HepG2 (cell line): ENCODE data around the gene RING1. TPM values are rescaled to one million over a fixed set of nuclear protein-coding genes. Genes with fewer than 3 reads are reported as not detected.
A peak's percentile ranks its signal among the peaks of the same experiment; 100 is the strongest.

Source experiments
- ARHGAP35 ChIP-seq: sonication (generic); formaldehyde crosslinking; IDR thresholded peaks from 2 replicates; pipeline ENCODE4 v1.9.0; 2022; ENCODE audit warnings: mild to moderate bottlenecking, inconsistent platforms, moderate library complexity, missing genetic modification reagents, borderline replicate concordance
- CBX1 ChIP-seq: IDR thresholded peaks from one replicate; pipeline ENCODE4 v1.6.1; 2016; ENCODE audit warnings: antibody characterized with exemption, low read depth
- GMEB2 ChIP-seq: IDR thresholded peaks from 2 replicates; pipeline ENCODE4 v1.6.1; 2016; ENCODE audit warnings: missing biosample characterization, missing genetic modification reagents, low read depth
- MIXL1 ChIP-seq: IDR thresholded peaks from 2 replicates; pipeline ENCODE4 v1.6.1; 2016
- RFX3 ChIP-seq: IDR thresholded peaks from 2 replicates; pipeline ENCODE4 v1.6.1; 2016; ENCODE audit warnings: missing biosample characterization, missing genetic modification reagents
- SMYD3 ChIP-seq: sonication (generic); formaldehyde crosslinking; IDR thresholded peaks from 2 replicates; pipeline ENCODE4 v1.8.1; 2023; ENCODE audit warnings: mild to moderate bottlenecking, missing genetic modification reagents
- STAT6 ChIP-seq: sonication (generic); formaldehyde crosslinking; IDR thresholded peaks from 2 replicates; pipeline ENCODE4 v1.4.0; 2020; ENCODE audit warnings: missing genetic modification reagents, mild to moderate bottlenecking, borderline replicate concordance
- XBP1 ChIP-seq: sonication (generic); formaldehyde crosslinking; IDR thresholded peaks from 2 replicates; pipeline ENCODE4 v1.5.0; 2020; ENCODE audit warnings: missing genetic modification reagents
- ZBTB33 ChIP-seq: sonication (generic); formaldehyde crosslinking; IDR thresholded peaks from 2 replicates; pipeline ENCODE4 v1.4.0; 2020; ENCODE audit warnings: missing genetic modification reagents
- ZC3H4 ChIP-seq: sonication (generic); formaldehyde crosslinking; IDR thresholded peaks from 2 replicates; pipeline ENCODE4 v1.4.0; 2020; ENCODE audit warnings: missing genetic modification reagents, borderline replicate concordance
- ZNF24 ChIP-seq: fragments of 450-650 bp; IDR thresholded peaks from 2 replicates; pipeline ENCODE4 v1.6.1; 2017; ENCODE audit warnings: antibody characterized with exemption, mild to moderate bottlenecking
- ZNF44 ChIP-seq: sonication (generic); formaldehyde crosslinking; IDR thresholded peaks from 2 replicates; pipeline ENCODE4 v1.5.1; 2020; ENCODE audit warnings: mild to moderate bottlenecking, missing genetic modification reagents
- polyA plus RNA-seq, 8 experiments: library from polyadenylated mRNA; depleted of rRNA in 3 of 8; stranded (reverse) in 7 of 8; unstranded in 1 of 8; fragments of >200 nt; fragmentation: Illumina TruSeq in 4 of 8; extraction: Trizol in 4 of 8; gene quantifications; 2 replicates each; pipeline versions ENCODE4 v1.2.1 to v1.2.3, GENCODE V29; 2011 to 2016; ENCODE audit warnings: low read depth in 4 of 8, missing spikeins in 1 of 8, mixed read lengths in 1 of 8; ENCODE audit not compliant: insufficient read depth in 1 of 8
- total RNA-seq, 5 experiments: library from RNA; depleted of rRNA; stranded (reverse); fragments of >200 nt; fragmentation: Illumina TruSeq; extraction: Trizol; gene quantifications; 2 replicates each; pipeline ENCODE4 v1.2.3, GENCODE V29; 2016; ENCODE audit warnings: low read depth in 1 of 5
- TF ChIP-seq, protein P1 (sequence below): sonication (generic); formaldehyde crosslinking; IDR thresholded peaks from 2 replicates; pipeline ENCODE4 v1.8.1; 2023; ENCODE audit warnings: missing genetic modification reagents, inconsistent platforms, borderline replicate concordance
- TF ChIP-seq, protein P2 (sequence below), 2 experiments: sonication (generic) in 1 of 2; formaldehyde crosslinking in 1 of 2; IDR thresholded peaks; 2 replicates each; pipeline versions ENCODE4 v1.6.1 to v1.9.0; 2014 to 2022; ENCODE audit warnings: antibody characterized with exemption in 1 of 2, borderline replicate concordance in 1 of 2, inconsistent platforms in 1 of 2, low read depth in 1 of 2, missing genetic modification reagents in 1 of 2

The RING1 gene
- total and polyA plus RNA-seq, 2 of the 13 experiments (the other 11 are each of a cell fraction or from before 2014, with no cell fraction given): 23.9 to 33.6 TPM

GRCh38 chr6:33204415-33205190 is 3.7 kb upstream of the RING1 start, which contains the start of gene HSD17B8 (continued):
- TF ChIP-seq ARHGAP35 (CRISPR knock-in tag) (peak; percentile 68; the same call in 1 of the 2 replicates), GMEB2 (CRISPR knock-in tag) (no peak), MIXL1 (CRISPR knock-in tag) (no peak), ZC3H4 (CRISPR knock-in tag) (peak; percentile 84), RFX3 (CRISPR knock-in tag) (no peak), XBP1 (CRISPR knock-in tag) (0 out of 2 replicates have a peak, but pooled peaks have one; percentile 34), ZBTB33 (CRISPR knock-in tag) (no peak), ZNF24 (no peak), SMYD3 (CRISPR knock-in tag) (0 out of 2 replicates have a peak, but pooled peaks have one; percentile 66), CBX1 (no peak), STAT6 (CRISPR knock-in tag) (no peak; the same call in 1 of the 2 replicates), ZNF44 (CRISPR knock-in tag) (no peak)
- TF ChIP-seq, protein P1, sequence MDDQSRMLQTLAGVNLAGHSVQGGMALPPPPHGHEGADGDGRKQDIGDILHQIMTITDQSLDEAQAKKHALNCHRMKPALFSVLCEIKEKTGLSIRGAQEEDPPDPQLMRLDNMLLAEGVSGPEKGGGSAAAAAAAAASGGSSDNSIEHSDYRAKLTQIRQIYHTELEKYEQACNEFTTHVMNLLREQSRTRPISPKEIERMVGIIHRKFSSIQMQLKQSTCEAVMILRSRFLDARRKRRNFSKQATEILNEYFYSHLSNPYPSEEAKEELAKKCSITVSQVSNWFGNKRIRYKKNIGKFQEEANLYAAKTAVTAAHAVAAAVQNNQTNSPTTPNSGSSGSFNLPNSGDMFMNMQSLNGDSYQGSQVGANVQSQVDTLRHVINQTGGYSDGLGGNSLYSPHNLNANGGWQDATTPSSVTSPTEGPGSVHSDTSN: no peak
- TF ChIP-seq, protein P2, sequence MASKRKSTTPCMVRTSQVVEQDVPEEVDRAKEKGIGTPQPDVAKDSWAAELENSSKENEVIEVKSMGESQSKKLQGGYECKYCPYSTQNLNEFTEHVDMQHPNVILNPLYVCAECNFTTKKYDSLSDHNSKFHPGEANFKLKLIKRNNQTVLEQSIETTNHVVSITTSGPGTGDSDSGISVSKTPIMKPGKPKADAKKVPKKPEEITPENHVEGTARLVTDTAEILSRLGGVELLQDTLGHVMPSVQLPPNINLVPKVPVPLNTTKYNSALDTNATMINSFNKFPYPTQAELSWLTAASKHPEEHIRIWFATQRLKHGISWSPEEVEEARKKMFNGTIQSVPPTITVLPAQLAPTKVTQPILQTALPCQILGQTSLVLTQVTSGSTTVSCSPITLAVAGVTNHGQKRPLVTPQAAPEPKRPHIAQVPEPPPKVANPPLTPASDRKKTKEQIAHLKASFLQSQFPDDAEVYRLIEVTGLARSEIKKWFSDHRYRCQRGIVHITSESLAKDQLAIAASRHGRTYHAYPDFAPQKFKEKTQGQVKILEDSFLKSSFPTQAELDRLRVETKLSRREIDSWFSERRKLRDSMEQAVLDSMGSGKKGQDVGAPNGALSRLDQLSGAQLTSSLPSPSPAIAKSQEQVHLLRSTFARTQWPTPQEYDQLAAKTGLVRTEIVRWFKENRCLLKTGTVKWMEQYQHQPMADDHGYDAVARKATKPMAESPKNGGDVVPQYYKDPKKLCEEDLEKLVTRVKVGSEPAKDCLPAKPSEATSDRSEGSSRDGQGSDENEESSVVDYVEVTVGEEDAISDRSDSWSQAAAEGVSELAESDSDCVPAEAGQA (IDR thresholded peaks at IDR 0.05; ENCODE audit: low read depth): peak; percentile 39
- TF ChIP-seq, protein P2 (CRISPR knock-in tag; IDR thresholded peaks at IDR 0.05; ENCODE audit: borderline replicate concordance): 0 out of 2 replicates have a peak, but pooled peaks have one; percentile 75
